Suprapubic skin (tissue), 4 donors: ENCODE data around the gene CMTM3.

ENCODE experiments used
- CTCF ChIP-seq, 2 donors: fragments of 200-600 bp in 1 of 2; fragments of 450-650 bp in 1 of 2; sonication (generic) in 1 of 2; IDR thresholded peaks; one replicate each; pipeline ENCODE4 v1.5.1; 2016 to 2019; ENCODE audit warnings: antibody characterized with exemption in 2 of 2, mild to moderate bottlenecking in 1 of 2, moderate library complexity in 1 of 2
- EP300 ChIP-seq: sonication (generic); formaldehyde crosslinking; IDR thresholded peaks from one replicate; pipeline ENCODE4 v1.6.1; 2017; ENCODE audit warnings: antibody characterized with exemption
- POLR2A ChIP-seq, 2 donors: fragments of 450-650 bp; IDR thresholded peaks; one replicate each; pipeline ENCODE4 v1.6.1; 2017; ENCODE audit warnings: antibody characterized with exemption in 2 of 2, mild to moderate bottlenecking in 2 of 2, moderate library complexity in 2 of 2
- POLR2AphosphoS5 ChIP-seq, 3 donors: sonication (generic); formaldehyde crosslinking; IDR thresholded peaks; one replicate each; pipeline ENCODE4 v1.6.1; 2017; ENCODE audit warnings: antibody characterized with exemption in 3 of 3

GRCh38 chr16:66575060-66575459 lies 29.4 kb upstream of the CMTM3 start:
- no peak for TF ChIP-seq CTCF (IDR thresholded peaks at IDR 0.05)
- TF ChIP-seq POLR2A (IDR thresholded peaks at IDR 0.05) = no peak
- no peak for TF ChIP-seq POLR2AphosphoS5 (IDR thresholded peaks at IDR 0.05)
- no peak for TF ChIP-seq EP300
